CD14-positive monocyte (primary cell): Measurements from ENCODE around the gene MSMO1. TPM values are rescaled to one million over a fixed set of nuclear protein-coding genes. Genes with fewer than 3 reads are reported as not detected.
A peak's percentile ranks its signal among the peaks of the same experiment; 100 is the strongest.

Source experiments
- DNase-seq, 3 donors: peaks; one replicate each; pipeline ENCODE4 v3.0.0-alpha.2; 2011 to 2022
- H2AFZ ChIP-seq: 2 replicates; pipeline ENCODE4 v1.6.0; 2012; ENCODE audit warnings: mild to moderate bottlenecking, low read depth, low read length, inconsistent platforms; ENCODE audit not compliant: insufficient read depth, poor library complexity, severe bottlenecking
- H3K27ac ChIP-seq, 2 donors: 1 replicate in 1 of 2; 2 replicates in 1 of 2; pipeline ENCODE4 v1.5.1; 2012 to 2013; ENCODE audit warnings: low read length in 2 of 2, control low read depth in 1 of 2, inconsistent platforms in 1 of 2, low read depth in 1 of 2, mild to moderate bottlenecking in 1 of 2
- H3K27me3 ChIP-seq, 2 donors: one replicate each; pipeline versions ENCODE4 v1.6.0 to v1.6.1; 2011 to 2013; ENCODE audit warnings: low read length in 2 of 2; ENCODE audit not compliant: control insufficient read depth in 2 of 2, insufficient read depth in 2 of 2
- H3K36me3 ChIP-seq, 2 donors: replicated peaks in 1 of 2; 1 replicate in 1 of 2; 2 replicates in 1 of 2; pipeline versions ENCODE4 v1.5.1 to v1.6.1; 2012 to 2013; ENCODE audit warnings: low read length in 2 of 2, control low read depth in 1 of 2, inconsistent platforms in 1 of 2, mild to moderate bottlenecking in 1 of 2; ENCODE audit not compliant: insufficient read depth in 2 of 2, control insufficient read depth in 1 of 2
- H3K4me1 ChIP-seq, 2 donors: 1 replicate in 1 of 2; 2 replicates in 1 of 2; pipeline versions ENCODE4 v1.5.1 to v1.6.1; 2012 to 2013; ENCODE audit warnings: low read length in 2 of 2, control low read depth in 1 of 2, inconsistent platforms in 1 of 2, mild to moderate bottlenecking in 1 of 2, moderate library complexity in 1 of 2; ENCODE audit not compliant: insufficient read depth in 2 of 2, control insufficient read depth in 1 of 2
- H3K4me2 ChIP-seq: replicated peaks from 2 replicates; pipeline ENCODE3; 2012; ENCODE audit warnings: low read length, moderate library complexity, mild to moderate bottlenecking; ENCODE audit not compliant: poor library complexity, severe bottlenecking; ENCODE audit errors: extremely low read depth
- H3K4me3 ChIP-seq, 3 experiments: fragments of 200-600 bp in 1 of 3; sonication (generic) in 1 of 3; replicated peaks in 1 of 3; 1 replicate in 2 of 3; 2 replicates in 1 of 3; pipeline ENCODE4 v1.5.1; 2011 to 2013; ENCODE audit warnings: low read length in 3 of 3, mild to moderate bottlenecking in 3 of 3, control low read depth in 2 of 3, low read depth in 2 of 3, inconsistent platforms in 1 of 3, moderate library complexity in 1 of 3
- H3K79me2 ChIP-seq: 2 replicates; pipeline ENCODE4 v1.6.0; 2012; ENCODE audit warnings: mild to moderate bottlenecking, control low read depth, inconsistent platforms, low read length, moderate library complexity; ENCODE audit not compliant: insufficient read depth
- H3K9ac ChIP-seq: 2 replicates; pipeline ENCODE4 v1.6.0; 2017; ENCODE audit warnings: low read length, mild to moderate bottlenecking; ENCODE audit not compliant: insufficient read depth, poor library complexity, severe bottlenecking
- H3K9me3 ChIP-seq, 2 donors: replicated peaks in 1 of 2; 1 replicate in 1 of 2; 2 replicates in 1 of 2; pipeline versions ENCODE4 v1.5.1 to v1.6.1; 2012 to 2013; ENCODE audit warnings: low read length in 2 of 2, control low read depth in 1 of 2; ENCODE audit not compliant: control insufficient read depth in 1 of 2, insufficient read depth in 1 of 2
- H4K20me1 ChIP-seq: 2 replicates; pipeline ENCODE4 v1.6.0; 2012; ENCODE audit warnings: mild to moderate bottlenecking, low read length, control low read depth, moderate library complexity; ENCODE audit not compliant: insufficient read depth
- H3K27ac Mint-ChIP-seq, 7 donors: one replicate each; pipeline ENCODE4 v1.8.0; 2020; ENCODE audit warnings: mild to moderate bottlenecking in 7 of 7, mixed read lengths in 7 of 7, moderate library complexity in 6 of 7, inconsistent platforms in 2 of 7
- H3K27me3 Mint-ChIP-seq, 3 donors: one replicate each; pipeline ENCODE4 v1.8.0; 2021 to 2022; ENCODE audit warnings: low read depth in 3 of 3, mild to moderate bottlenecking in 3 of 3, mixed read lengths in 3 of 3, moderate library complexity in 3 of 3, inconsistent platforms in 1 of 3
- H3K36me3 Mint-ChIP-seq, 2 donors: one replicate each; pipeline ENCODE4 v1.8.0; 2020; ENCODE audit warnings: mixed read lengths in 2 of 2, inconsistent platforms in 1 of 2, mild to moderate bottlenecking in 1 of 2
- H3K4me1 Mint-ChIP-seq: one replicate; pipeline ENCODE4 v1.8.0; 2020; ENCODE audit warnings: mild to moderate bottlenecking, mixed read lengths
- H3K4me3 Mint-ChIP-seq, 2 donors: one replicate each; pipeline ENCODE4 v1.8.0; 2020; ENCODE audit warnings: mild to moderate bottlenecking in 2 of 2, mixed read lengths in 2 of 2, moderate library complexity in 1 of 2
- H3K9me3 Mint-ChIP-seq, 7 donors: one replicate each; pipeline ENCODE4 v1.8.0; 2020 to 2022; ENCODE audit warnings: mixed read lengths in 7 of 7, mild to moderate bottlenecking in 6 of 7, moderate library complexity in 6 of 7, inconsistent platforms in 2 of 7
- WGBS: methylation state at CpG from one replicate; pipeline ENCODE4 v1.1.5; 2013; ENCODE audit warnings: missing lambda C conversion rate; ENCODE audit not compliant: insufficient coverage; 5-methylcytosine and 5-hydroxymethylcytosine counted together
- intact Hi-C, 2 donors: fragments of 100-400 bp; cut with micrococcal nuclease; formaldehyde crosslinking; loops; one replicate each; pipeline versions ENCODE4 v1.15.0 to v1.15.1; 2023
- polyA plus RNA-seq, 3 donors: library from polyadenylated mRNA; depleted of rRNA in 1 of 3; unstranded in 2 of 3; stranded (reverse) in 1 of 3; fragments of 300-500 nt in 2 of 3; fragments of >200 nt in 1 of 3; fragmentation: Illumina TruSeq in 2 of 3; gene quantifications; 1 replicate in 2 of 3; 2 replicates in 1 of 3; pipeline ENCODE4 v1.2.3, GENCODE V29; 2012 to 2021
- TF ChIP-seq, protein P1 (sequence below): fragments of 200-600 bp; IDR thresholded peaks from one replicate; pipeline ENCODE4 v1.8.0; 2022; ENCODE audit warnings: antibody characterized with exemption, mild to moderate bottlenecking

Gene MSMO1
- polyA plus RNA-seq, 3 donors: 3.1 to 7.6 (median 6.0) TPM

DNA sequence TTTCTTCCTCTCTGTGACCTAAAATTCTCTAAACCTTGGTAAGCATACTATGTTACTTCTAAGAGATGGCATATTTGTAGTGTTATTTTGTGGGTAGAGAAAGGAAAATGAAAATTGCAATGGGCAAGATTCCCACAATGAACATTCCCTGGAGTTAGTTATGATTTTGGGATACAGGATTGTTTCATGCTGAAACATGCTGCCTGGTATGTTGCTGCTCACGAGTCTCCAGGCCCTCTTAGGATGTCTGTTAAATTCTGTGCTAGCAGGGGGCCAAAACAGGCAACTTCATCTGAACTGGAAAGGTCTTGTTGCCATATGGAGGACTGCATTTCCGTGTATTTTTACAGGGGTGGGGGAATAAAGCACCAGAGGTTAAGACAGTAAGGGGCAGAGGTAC is 18.9 kb upstream of the MSMO1 start:
- no peaks in the 10 kb centered on the region for H3K9me3 ChIP-seq
- intact Hi-C loops: no loop called here

DNA sequence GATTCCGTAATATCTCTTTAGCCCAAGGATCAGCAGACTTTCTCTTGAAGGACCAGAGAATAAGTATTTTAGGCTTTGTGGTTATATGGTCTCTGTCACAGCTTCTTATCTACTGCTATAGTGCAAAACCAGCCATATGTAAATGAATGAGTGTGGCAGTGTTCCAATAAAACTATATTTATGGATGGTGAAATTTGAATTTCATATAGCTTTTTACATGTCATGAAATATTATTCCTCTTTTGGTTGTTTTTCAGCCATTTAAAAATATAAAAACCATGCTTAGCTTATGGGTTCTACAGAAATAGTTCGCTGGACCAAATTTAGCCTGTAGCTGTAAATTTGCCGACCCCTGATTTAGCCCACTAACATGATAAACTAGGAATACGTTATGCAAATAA is 18.0 kb upstream of the MSMO1 start:
- H3K4me3 Mint-ChIP-seq: no peak overlapping the region

More for the DNA sequence above, 18.9 kb upstream of the MSMO1 start:
- Histone ChIP-seq H3K27me3 (no peaks in the 10 kb centered on the region), H3K4me1 (peaks cover 12 to 19% of the 10 kb centered on the region in 2 donors), H4K20me1 (no peaks in the 10 kb centered on the region), H3K4me2 (peak overlapping the region; percentile 51), H3K9ac (no peak overlapping the region), H3K4me3 (no peak overlapping the region), H2AFZ (no peak overlapping the region), H3K79me2 (peaks cover 15% of the 10 kb centered on the region), H3K27ac (peak overlapping the region in 1 of 2 donors; percentile 80), H3K36me3 (peaks cover 23 to 65% of the 10 kb centered on the region in 2 donors)
- Mint-ChIP-seq H3K4me3 (no peak overlapping the region), H3K27me3 (peaks cover 0 to 1% (median 0%) of the 10 kb centered on the region in 3 donors), H3K36me3 (peaks cover 53 to 73% of the 10 kb centered on the region in 2 donors), H3K9me3 (peaks cover 0 to 2% (median 0%) of the 10 kb centered on the region in 7 donors), H3K4me1 (peaks cover 16% of the 10 kb centered on the region), H3K27ac (peak overlapping the region; percentile 78 to 95 (median 92))
- DNase-seq: no peak
- TF ChIP-seq, protein P1, sequence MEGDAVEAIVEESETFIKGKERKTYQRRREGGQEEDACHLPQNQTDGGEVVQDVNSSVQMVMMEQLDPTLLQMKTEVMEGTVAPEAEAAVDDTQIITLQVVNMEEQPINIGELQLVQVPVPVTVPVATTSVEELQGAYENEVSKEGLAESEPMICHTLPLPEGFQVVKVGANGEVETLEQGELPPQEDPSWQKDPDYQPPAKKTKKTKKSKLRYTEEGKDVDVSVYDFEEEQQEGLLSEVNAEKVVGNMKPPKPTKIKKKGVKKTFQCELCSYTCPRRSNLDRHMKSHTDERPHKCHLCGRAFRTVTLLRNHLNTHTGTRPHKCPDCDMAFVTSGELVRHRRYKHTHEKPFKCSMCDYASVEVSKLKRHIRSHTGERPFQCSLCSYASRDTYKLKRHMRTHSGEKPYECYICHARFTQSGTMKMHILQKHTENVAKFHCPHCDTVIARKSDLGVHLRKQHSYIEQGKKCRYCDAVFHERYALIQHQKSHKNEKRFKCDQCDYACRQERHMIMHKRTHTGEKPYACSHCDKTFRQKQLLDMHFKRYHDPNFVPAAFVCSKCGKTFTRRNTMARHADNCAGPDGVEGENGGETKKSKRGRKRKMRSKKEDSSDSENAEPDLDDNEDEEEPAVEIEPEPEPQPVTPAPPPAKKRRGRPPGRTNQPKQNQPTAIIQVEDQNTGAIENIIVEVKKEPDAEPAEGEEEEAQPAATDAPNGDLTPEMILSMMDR: no peak
- WGBS: 100% methylated on average over 2 of the region's 2 CpGs

More for the DNA sequence above, 18.0 kb upstream of the MSMO1 start:
- Histone ChIP-seq H3K4me1 (peaks cover 12 to 24% of the 10 kb centered on the region in 2 donors), H3K79me2 (peaks cover 15% of the 10 kb centered on the region), H2AFZ (no peak overlapping the region), H3K27ac (no peak overlapping the region), H3K9ac (no peak overlapping the region), H3K36me3 (peaks cover 23 to 67% of the 10 kb centered on the region in 2 donors), H4K20me1 (no peaks in the 10 kb centered on the region), H3K4me3 (no peak overlapping the region), H3K9me3 (no peaks in the 10 kb centered on the region), H3K4me2 (no peak overlapping the region), H3K27me3 (no peaks in the 10 kb centered on the region)
- peaks cover 53 to 67% of the 10 kb centered on the region in 2 donors for H3K36me3 Mint-ChIP-seq
- peak overlapping the region in 1 of 7 donors; percentile 46 for H3K27ac Mint-ChIP-seq
- H3K9me3 Mint-ChIP-seq: peaks cover 0 to 2% (median 0%) of the 10 kb centered on the region in 7 donors
- no CpG with 5 or more reads among the region's 4 CpGs for WGBS
- TF ChIP-seq, protein P1: no peak
- no peak for DNase-seq
- H3K4me1 Mint-ChIP-seq: peaks cover 20% of the 10 kb centered on the region
- peaks cover 0 to 1% (median 0%) of the 10 kb centered on the region in 3 donors for H3K27me3 Mint-ChIP-seq
- intact Hi-C loops: no loop called here
